Measurements from ENCODE around the gene PPP1R36. TPM values are rescaled to one million over a fixed set of nuclear protein-coding genes. Genes with fewer than 3 reads are reported as not detected.
A peak's percentile ranks its signal among the peaks of the same experiment; 100 is the strongest.

Gene PPP1R36, protein sequence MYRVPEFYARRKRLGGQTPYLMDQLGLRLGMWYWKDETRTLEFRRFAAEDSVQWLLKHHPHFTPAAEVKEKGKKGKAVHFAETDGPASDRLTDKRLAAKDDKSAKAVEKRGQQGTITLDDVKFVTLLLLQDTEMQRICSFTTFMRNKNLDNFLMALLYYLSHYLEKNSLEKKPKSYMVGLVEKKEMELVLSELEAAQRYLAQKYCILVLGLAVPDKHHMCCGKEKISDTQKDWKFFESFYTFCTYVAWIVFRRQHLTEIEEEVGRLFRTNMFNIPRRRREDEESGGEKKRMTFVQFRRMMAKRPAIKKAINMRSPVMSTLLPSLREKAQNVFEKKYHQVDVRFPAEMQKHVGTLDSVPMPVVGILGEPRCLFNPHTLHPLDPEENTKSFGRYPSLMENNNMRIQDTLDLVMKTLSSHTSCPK
- 1 to 10 TPM in 2 of 3 donors, under 1 TPM in 1; 0.89 to 7.9 (median 1.0) TPM for polyA plus RNA-seq

DNA sequence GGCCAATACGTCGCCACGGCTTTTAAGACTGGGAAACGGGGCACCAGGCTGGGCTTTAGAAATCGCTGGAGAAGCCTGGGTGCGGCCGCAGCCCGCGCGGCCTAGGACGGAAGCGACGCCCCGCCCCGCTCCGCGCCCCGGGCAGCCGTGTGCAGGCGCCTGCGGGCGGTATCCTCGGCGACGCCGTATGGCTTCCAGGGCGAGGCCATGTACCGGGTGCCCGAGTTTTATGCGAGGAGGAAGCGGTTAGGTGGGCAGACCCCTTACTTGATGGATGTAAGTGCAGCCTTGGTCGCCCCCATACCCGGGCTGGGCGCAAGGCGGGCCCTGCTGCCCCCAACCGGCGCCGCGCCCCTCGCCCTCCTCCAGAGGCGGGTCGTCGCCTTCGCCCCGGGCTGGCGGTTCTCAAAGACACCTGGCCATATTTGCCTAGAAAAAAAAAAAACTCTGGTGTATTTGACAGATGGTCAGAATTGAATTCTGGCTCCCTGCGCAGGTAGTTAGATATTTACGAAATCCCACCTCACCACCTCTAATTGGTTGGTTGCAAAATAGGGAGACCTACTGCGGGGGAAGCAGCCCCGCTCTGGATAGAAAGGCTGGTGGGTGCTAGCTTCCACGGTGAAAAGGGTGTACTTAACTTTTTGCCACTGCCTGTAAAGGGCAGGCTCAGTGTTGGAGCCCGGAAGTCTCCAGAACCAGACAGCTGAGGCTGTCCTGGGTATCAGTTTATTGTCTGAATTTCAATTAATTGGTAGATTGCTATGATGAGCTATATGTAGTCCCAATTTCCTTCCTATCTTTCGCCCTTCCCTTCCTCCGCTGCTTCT, at the start of gene PPP1R36:
Gene PPP1R36, plus strand, starts transcription at position 171 of the 830 bp plus-strand sequence. Its CDS starts 37 bp downstream, at position 208.
- 5 to 11% (median 6%) methylated on average over 52 to 54 of the region's 54 CpGs for WGBS, 3 donors
- H3K27ac ChIP-seq (ENCODE audit: low read depth, low read length), result no peak within 1 kb of the TSS

DNA sequence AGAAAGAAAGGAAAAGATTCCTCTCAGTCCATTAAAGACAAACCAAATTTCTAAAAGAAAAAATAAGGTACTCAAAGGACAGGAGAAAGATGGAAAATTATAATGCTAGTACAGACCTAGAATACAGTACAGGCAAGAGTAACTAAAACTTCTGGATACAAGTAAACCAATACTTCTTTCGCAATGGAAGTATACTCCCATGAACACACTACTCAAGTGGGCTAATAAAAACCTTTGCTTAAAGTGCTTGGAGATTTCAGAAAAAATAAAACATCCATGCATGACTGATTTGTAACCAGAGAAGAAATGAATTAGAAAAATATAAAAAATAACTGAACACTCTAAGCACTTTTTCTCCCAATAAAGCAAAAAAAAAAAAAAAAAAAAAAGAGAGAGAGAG, 49.7 kb upstream of the PPP1R36 start:
- WGBS, 3 donors, result 92 to 100% (median 95%) methylated on average over 1 of the region's 1 CpG
- H3K27ac ChIP-seq (ENCODE audit: low read depth, low read length), result no peak overlapping the region

DNA sequence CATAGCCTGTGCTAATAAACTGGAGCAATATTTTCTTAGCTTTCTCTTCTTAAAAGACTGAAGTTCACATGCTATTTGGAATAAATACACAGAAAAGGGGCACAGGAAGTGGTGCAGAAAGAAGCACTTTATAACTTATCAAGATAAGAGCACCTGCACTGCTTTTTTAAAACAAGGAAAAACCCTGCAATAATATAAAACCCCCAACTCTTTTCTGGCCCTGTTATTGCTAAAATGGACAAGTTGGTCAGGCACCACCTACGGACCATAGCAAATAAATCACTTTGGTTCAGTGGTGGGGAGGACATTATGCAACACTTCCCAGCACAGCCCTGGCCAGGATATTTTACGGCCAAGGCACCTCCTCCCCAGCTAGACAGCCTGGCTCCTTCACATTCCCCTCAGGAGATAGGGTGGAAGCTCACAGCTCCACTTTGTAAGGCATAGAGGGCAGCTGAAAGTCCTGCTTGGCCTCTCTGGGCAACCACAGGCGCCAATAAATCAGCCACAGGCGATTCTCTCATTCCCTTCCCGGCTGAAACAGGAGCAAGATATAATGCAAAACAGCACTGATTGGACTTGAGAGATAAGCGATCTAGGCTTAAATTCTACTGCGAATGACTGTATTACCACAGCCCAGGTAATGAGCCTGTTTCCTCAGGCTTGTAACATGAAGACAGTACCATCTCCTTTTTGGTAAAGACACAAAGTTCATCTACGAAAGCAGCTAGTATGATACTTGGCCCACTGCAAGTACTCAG, 48.2 kb upstream of the PPP1R36 start:
- 24 to 36% (median 33%) methylated on average over 8 of the region's 8 CpGs for WGBS, 3 donors

DNA sequence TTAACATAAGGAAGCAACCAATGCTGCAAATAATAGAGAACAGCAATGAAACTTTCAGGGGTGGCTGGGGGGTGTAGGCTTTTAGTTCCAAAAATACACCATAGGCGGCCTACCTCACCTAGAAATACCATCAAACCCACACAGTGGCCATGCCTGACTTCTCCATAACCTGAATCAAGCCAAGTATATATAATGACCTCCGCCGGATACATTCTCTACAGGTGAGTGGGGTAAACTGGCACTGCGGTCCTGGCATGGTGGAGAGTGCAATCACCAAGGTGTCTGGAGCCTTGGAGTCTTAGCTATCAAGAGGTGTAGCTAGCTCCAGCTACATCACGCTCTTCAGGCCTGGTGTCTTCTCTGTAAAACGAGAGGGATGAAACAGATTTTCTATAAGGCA, 47.3 kb upstream of the PPP1R36 start:
- 52 to 61% (median 58%) methylated on average over 6 of the region's 6 CpGs for WGBS, 3 donors
- no peak overlapping the region for H3K27ac ChIP-seq (ENCODE audit: low read depth, low read length)

More for the DNA sequence above, 48.2 kb upstream of the PPP1R36 start:
- peak overlapping the region; percentile 63 for H3K27ac ChIP-seq (ENCODE audit: low read depth, low read length)

DNA sequence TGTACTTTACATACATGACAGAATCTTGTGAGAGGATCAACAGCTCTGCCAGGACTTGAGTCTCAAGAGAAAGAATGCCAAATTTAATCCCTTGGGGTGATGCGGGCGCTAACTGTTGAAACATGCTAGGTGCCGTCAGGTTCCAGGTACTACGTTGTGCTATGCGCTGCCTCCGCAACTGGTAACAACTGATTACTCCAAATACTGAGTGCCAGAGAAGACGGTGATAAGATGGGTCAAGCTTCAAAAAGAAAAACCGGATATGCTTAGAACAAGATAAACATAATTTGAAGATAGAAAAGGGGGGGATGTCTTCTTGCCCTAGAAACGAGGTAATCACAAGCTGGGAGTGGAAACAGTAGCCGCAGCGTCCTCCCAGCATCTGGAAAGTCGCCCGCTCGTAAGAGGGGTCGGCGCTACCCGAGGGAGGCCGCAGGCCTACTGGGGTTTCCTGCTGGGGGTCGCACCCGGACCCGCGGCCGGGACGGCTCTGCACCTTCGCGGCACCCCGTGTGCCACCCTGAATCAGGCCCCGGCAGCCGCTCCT, 46.8 kb upstream of the PPP1R36 start:
- H3K27ac ChIP-seq (ENCODE audit: low read depth, low read length), result peak overlapping the region; percentile 92
- WGBS, 3 donors, result 0 to 1% (median 1%) methylated on average over 29 of the region's 29 CpGs

DNA sequence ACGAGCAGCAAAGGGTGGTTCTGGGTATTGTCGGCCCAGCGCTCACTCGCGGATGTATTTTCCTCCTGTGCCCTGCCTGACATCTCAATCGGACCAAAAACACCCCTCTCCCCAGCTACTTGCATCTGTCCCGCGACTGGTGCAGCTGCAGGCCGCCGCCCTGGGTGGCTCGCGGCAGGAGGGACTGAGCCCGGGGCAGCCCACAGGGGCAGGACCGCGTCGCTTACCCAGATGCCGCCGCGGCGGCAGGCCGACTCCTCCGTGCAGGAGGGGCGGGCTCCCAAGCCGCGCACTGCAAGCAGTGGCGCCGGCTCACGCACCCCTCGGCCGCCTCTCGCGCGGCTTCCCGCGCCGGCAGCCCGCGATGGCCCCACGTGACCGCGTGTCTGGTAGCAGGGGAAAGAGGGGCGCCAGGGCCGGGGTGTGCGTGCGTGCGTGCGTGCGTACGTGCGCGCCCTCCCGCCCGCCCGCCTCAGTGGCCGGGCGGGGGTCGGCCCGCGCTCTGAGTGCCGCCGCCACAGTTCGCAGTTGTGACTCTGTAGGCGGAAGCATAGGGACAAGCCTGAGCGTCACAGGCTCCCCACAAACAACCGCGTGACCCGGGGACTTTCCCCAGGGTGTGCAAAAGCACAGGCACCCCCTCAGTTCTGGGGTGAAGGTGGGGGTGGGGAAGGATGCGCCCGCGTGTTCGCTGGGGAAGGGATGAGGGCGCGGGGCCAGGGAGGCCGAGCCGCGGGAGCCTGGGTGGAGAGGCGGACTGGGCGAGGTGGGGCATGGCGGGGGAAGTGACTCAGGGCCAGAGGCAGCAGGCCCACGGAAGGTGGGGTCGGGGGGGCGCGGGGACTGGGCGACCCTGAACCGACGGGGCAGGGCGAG, 46.1 kb upstream of the PPP1R36 start, which contains the start of gene ZBTB25:
Gene ZBTB25, minus strand, starts transcription at position 405 of the 876 bp plus-strand sequence. CDS start 13,305 bp downstream, outside the sequence.
- 0 to 1% (median 0%) methylated on average over 68 to 87 of the region's 87 CpGs for WGBS, 3 donors
- H3K27ac ChIP-seq (ENCODE audit: low read depth, low read length), result peak within 1 kb of the TSS; percentile 97

DNA sequence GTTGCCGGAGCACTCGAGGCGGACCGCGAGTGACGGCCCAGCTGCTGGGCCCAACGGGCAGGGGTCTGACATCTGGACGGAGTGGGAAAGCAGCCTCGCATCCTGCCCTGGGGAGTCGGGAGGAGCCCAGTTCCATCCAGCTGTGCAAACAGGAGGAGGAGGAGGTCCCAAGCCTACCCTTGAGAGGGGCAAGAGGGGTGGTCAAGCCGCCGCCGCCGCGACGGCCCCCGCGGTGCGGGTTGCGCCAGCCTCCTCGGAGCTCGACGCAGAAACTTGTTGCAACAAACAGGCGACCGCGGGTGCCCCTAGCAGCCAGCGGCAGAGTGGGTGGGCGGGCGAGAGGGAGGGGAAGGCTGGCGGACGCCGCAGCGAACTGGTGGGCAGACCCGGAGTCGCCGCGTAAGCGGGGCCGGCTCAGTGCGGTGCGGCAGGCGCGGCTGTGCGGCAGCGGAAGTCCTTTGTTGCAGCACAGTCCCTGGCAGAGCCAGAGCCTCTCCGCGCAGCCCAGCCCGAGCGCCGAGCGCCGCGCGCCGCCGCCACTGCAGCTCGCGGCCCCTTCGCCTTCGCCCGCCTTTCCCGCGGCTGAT, 45.4 kb upstream of the PPP1R36 start, which contains the start of gene ZBTB1:
Gene ZBTB1, plus strand, starts transcription at position 461 of the 587 bp plus-strand sequence. CDS start 16,735 bp downstream, outside the sequence.
- 0% methylated on average over 57 to 63 of the region's 63 CpGs for WGBS, 3 donors
- peak within 1 kb of the TSS; percentile 97 for H3K27ac ChIP-seq (ENCODE audit: low read depth, low read length)

DNA sequence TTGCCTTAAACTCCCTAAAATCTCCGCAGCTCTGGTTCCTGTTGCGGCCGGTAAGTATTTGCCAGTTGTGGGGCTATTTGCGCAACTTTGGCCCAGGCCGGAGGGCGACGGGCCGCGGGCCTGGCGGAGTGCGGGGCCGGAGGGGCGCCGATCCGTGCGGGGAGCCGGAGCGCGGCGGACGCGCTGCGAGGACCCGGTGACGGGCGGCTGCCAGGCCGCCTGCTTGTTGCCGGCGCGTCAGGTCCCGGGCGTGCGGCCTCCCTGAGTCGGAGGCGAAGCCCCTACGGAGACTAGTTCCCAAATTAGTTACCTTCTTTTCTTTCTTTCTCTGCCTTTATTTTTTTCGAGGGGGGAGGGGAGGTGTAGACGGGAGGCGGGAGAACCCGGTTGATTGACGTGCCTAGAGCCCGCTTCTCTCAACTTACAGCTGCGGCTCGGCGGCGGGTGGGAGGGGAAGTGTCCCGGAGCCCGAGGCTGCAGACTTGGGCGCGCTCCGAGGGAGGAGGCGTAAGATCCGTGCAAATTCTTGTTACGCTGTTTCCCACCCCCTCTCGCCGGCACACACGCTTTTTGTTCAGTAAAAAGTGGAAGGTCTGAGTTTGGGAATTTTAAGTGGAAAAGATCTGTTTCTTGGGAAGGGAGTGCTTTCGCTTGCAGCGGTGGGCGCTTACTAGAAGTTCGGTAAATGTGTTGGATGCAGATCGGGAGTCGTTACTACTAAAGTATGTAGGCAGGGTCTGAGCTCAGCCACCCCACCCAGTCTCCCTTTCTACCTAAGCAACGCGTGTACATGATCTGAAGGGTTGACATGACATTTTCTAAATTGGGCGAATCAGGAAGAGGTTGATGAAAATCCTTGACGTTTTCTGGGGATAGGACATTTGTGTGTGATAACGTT, 44.6 kb upstream of the PPP1R36 start:
- WGBS, 3 donors, result 0% methylated on average over 64 to 68 of the region's 68 CpGs
- H3K27ac ChIP-seq (ENCODE audit: low read depth, low read length), result peak overlapping the region; percentile 97

DNA sequence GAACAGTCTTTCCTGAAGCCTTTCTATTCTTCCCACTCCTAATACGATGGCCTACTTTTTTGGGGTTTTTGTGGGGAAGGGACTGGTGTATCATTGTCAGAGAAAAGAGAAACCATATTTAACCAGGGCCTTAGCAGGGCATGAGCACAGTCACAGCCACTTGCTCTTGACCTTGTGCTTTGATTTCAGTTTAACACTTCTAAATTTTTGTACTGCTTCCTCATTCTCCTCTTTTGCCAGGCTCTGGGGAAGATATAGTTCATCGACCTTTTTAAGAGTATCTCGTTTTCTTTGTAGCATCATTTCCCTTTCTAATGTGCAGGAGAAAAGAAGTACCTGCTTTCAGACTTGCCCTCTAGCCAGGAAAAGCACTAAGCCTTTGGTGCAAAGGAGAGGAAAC, 43.0 kb upstream of the PPP1R36 start:
- 17 to 37% (median 27%) methylated on average over 3 of the region's 3 CpGs for WGBS, 3 donors
- no peak overlapping the region for H3K27ac ChIP-seq (ENCODE audit: low read depth, low read length)

DNA sequence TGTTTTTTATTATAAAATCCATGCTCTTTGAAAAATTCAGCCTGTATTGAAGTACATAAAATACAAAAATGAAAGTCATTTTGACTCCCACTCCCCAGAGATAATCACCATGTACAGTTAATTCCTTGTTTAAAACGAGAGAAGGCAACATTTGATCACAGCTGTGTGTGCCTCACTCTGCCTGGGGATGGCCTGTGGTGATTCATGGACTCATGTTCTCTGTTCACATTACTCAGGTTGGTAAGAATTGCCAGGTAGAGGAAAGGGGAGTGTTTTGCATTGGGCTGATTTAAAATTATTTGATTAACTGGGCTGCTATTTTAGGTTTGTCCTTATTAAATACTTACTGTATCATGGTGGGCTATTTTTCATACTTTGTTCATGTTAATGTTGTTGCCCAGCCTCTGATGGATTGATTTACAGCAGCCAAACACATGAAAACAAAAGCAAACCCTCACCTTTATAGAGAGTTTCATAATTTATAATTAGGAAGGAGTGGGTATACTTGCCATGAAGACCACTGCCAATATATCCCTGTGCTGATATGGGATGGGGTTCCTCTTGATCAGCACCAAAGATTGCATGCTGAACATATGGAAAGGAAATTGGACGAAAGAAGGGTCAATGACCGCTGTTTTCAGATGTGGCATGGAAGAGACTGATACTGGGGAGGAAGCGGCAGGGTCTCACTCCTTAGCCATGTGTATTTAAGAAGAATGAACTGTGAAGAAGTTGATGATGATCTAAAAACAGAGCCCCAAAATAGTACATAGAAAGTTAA, 42.2 kb upstream of the PPP1R36 start:
- no peak overlapping the region for H3K27ac ChIP-seq (ENCODE audit: low read depth, low read length)
- 71% methylated on average over 4 of the region's 4 CpGs for WGBS, 3 donors

DNA sequence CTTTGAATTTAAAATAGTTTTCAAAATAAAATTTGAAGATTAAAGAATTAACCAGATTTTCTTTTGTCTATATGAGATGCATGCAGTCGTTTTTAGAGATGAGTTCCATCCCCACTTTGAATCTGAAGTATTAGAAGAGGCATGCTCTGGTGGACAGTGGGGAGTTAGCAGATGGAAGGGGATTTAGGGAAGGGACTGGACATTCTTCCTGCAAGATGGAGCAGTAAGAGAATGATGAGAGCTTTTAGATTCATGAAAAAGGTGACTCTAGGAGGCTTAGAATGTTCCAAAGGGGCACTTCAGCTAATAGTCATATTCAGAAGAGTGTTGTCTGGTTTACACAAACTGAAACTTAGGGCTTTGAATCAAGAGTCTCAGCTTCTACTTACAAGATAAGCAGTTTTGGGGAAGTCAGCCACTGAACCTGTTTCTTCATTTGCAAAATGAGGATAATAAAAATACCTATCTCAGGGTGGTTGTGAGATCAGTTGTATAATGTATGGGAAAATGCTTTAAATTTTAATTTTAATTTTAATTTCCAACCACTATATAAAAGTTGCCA, 41.5 kb upstream of the PPP1R36 start:
- H3K27ac ChIP-seq (ENCODE audit: low read depth, low read length), result no peak overlapping the region
- WGBS, 3 donors, result 41 to 49% (median 49%) methylated on average over 1 of the region's 1 CpG

DNA sequence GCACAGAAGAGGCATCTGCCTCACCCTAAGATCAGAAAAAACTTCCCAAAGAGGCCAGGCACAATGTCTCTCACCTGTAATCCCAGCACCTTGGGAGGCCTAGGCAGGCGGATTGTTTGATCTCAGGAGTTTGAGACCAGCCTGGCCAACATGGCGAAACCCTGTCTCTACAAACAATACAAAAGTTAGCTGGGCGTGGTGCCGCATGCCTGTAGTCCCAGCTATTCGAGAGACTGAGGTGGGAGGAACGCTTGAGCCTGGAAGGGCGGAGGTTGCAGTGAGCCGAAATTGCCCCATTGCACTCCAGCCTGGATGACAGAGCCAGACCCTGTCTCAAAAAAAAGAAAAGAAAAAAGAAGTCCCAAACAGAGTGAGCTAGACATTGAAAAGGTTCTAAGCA, 40.7 kb upstream of the PPP1R36 start:
- H3K27ac ChIP-seq (ENCODE audit: low read depth, low read length), result no peak overlapping the region
- WGBS, 3 donors, result 89 to 92% (median 90%) methylated on average over 8 of the region's 8 CpGs

DNA sequence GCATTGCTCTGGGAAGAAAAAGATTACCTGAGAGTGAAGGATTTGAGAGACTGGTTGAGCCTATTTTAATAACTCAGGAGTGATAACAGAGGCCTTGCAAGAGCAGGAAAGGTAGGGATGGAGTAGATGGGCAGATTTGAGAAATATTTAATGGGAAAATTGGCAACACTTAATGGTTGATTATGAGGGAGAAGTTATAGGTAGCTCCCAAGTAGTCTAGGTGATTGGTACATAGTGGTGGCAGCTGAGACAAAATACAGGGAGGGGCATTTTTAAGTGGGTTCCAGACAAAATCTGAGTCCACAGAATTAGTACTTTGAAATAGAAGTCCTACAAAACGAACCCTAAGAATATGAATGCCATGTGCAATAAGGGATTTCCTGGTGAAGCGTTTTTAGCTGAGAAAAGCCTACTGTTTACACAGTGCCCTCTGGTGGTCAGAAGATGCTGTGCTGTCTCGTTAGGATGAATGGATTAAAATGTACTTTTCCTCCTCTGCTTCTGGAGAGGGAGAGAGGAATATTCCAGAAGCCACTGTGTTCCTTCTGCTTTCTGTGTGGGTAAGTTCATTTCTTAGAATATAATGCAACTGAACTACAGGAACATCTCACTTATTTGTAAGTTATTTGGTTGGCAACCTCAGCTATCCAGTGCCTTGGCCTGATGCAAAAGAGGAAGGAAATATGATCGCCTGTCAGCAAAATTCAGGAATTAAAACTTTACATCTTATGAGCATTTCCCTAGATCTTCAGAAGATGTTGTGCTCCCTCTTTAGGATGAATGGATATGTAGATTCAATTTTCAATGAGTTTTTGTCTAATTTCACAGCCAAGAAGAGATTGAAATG, 38.7 kb upstream of the PPP1R36 start:
- H3K27ac ChIP-seq (ENCODE audit: low read depth, low read length), result no peak overlapping the region
- 9 to 24% (median 14%) methylated on average over 4 of the region's 4 CpGs for WGBS, 3 donors

DNA sequence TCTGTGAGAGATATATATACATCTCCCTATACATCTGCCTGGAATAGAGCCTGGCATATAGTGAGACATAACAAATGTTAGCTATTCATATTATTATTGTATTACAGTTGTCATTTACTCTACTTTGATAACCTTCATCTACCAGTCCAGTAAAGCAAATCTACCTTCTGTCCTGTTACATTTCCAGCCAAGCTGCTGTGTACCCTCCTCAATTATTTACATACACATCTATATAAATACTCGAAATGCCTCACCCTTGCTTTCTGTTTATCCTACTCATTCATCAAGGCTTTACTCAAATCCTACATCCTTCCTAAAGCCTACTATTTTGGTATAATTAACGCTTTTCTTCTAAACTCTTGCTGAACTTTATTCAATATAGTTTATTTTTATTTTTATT, 36.5 kb upstream of the PPP1R36 start:
- 90 to 95% (median 92%) methylated on average over 2 of the region's 2 CpGs for WGBS, 3 donors

More for the DNA sequence above, 36.5 kb upstream of the PPP1R36 start:
- no peak overlapping the region for H3K27ac ChIP-seq (ENCODE audit: low read depth, low read length)

All from adipose tissue (tissue), 3 donors.